Common myeloid progenitor, CD34-positive (primary cell): ENCODE data around the gene STK32C.

ENCODE experiments used
- CTCF ChIA-PET: fragments of 350-600 bp; sonication (Branson Sonifier 250); formaldehyde crosslinking; loops from one replicate; lab custom pipeline; 2021; ENCODE audit warnings: antibody characterized with exemption; lab: Charles Lee
- POLR2A ChIA-PET: fragments of 350-600 bp; sonication (Branson Sonifier 250); formaldehyde crosslinking; loops from one replicate; lab custom pipeline; 2021; ENCODE audit warnings: antibody characterized with exemption; lab: Charles Lee
- DNase-seq, 3 donors: peaks; one replicate each; pipeline versions ENCODE4 v3.0.0 to v3.0.0-alpha.2; 2013
- H3K27ac ChIP-seq, 2 experiments: 1 replicate in 1 of 2; 2 replicates in 1 of 2; pipeline ENCODE4 v1.7.0; 2013; ENCODE audit warnings: inconsistent platforms in 2 of 2, low read length in 2 of 2, mild to moderate bottlenecking in 2 of 2, low read depth in 1 of 2, moderate library complexity in 1 of 2; ENCODE audit not compliant: severe bottlenecking in 2 of 2, insufficient read depth in 1 of 2, poor library complexity in 1 of 2
- H3K27me3 ChIP-seq, 5 experiments: replicated peaks in 2 of 5; 1 replicate in 3 of 5; 2 replicates in 2 of 5; pipeline versions ENCODE4 v1.6.1 to v1.7.0; 2013; ENCODE audit warnings: low read length in 4 of 5, mild to moderate bottlenecking in 2 of 5, moderate library complexity in 2 of 5, inconsistent platforms in 1 of 5; ENCODE audit not compliant: insufficient read depth in 5 of 5, control insufficient read depth in 4 of 5
- H3K36me3 ChIP-seq, 4 experiments: 1 replicate in 2 of 4; 2 replicates in 2 of 4; pipeline versions ENCODE4 v1.6.1 to v1.7.0; 2013; ENCODE audit warnings: low read length in 3 of 4, control low read depth in 1 of 4, mild to moderate bottlenecking in 1 of 4; ENCODE audit not compliant: control insufficient read depth in 4 of 4, insufficient read depth in 4 of 4
- H3K4me1 ChIP-seq, 4 experiments: 1 replicate in 3 of 4; 2 replicates in 1 of 4; pipeline versions ENCODE4 v1.6.1 to v1.7.1; 2013; ENCODE audit warnings: low read length in 3 of 4, mild to moderate bottlenecking in 3 of 4, control low read depth in 1 of 4, inconsistent platforms in 1 of 4, moderate library complexity in 1 of 4; ENCODE audit not compliant: control insufficient read depth in 4 of 4, insufficient read depth in 4 of 4; ENCODE audit errors: control extremely low read depth in 1 of 4
- H3K4me3 ChIP-seq, 7 experiments: 1 replicate in 4 of 7; 2 replicates in 3 of 7; pipeline versions ENCODE4 v1.5.1 to v1.7.0; 2013; ENCODE audit warnings: mild to moderate bottlenecking in 7 of 7, low read length in 6 of 7, moderate library complexity in 6 of 7, inconsistent platforms in 2 of 7, low read depth in 2 of 7, control low read depth in 1 of 7; ENCODE audit not compliant: insufficient read depth in 4 of 7, control insufficient read depth in 1 of 7; ENCODE audit errors: extremely low read depth in 1 of 7
- H3K9me3 ChIP-seq, 5 experiments: 1 replicate in 4 of 5; 2 replicates in 1 of 5; pipeline versions ENCODE4 v1.6.1 to v1.7.1; 2013; ENCODE audit warnings: low read length in 4 of 5, mild to moderate bottlenecking in 2 of 5, inconsistent platforms in 1 of 5, low read depth in 1 of 5, moderate library complexity in 1 of 5; ENCODE audit not compliant: control insufficient read depth in 4 of 5, insufficient read depth in 2 of 5; ENCODE audit errors: control extremely low read depth in 1 of 5
- WGBS: methylation state at CpG from one replicate; pipeline ENCODE4 v1.1.5; 2013; ENCODE audit not compliant: insufficient coverage; 5-methylcytosine and 5-hydroxymethylcytosine counted together

STK32C gene

DNA sequence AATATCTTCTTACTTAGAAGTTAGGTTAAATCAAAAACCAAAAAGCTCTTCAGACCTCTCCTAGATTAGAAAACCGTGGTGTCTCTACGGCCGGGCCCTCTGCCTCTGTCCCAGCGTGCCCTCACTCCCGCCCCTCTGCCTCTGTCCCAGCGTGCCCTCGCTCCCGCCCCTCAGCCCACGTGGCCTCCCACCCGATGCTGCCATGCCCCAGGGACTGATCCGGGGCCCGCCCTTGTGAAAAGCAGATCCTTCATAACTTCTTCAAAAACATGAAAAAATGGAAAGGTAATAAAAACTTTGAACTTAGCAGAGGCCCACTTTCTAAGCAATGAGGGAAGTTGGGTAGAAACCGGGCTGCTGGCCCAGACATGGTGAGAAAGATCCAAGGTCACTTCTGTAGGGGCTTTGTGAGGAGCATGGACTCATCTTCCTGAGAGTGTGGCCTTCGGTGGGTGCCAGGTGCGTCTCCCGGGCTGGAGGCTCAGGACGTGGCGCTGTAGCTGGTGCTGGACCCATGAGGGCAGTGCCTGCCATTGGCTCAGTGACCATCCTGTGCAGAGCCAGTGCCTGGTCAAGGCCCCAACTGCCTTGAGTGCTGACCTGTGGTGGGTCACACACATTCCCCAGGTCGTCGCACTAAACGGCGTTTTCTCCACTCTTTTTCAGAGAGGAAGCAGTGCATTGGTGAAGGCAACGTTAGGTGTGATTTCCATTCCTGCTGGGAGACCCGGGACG is 125.9 kb downstream of the STK32C start:
- DNase-seq: no peak
- Histone ChIP-seq H3K27ac (no peak overlapping the region), H3K27me3 (peaks cover 4 to 81% (median 21%) of the 10 kb centered on the region in 5 experiments), H3K4me1 (peaks cover 0 to 12% (median 10%) of the 10 kb centered on the region in 4 experiments), H3K4me3 (no peak overlapping the region), H3K9me3 (no peaks in the 10 kb centered on the region), H3K36me3 (no peaks in the 10 kb centered on the region)
- 80% methylated on average over 19 of the region's 25 CpGs for WGBS
- ChIA-PET POLR2A (no interaction called here), CTCF (no interaction called here)

- WGBS: 96% methylated on average over 3 of the region's 14 CpGs
- H3K27me3 ChIP-seq: peaks cover 4 to 84% (median 28%) of the 10 kb centered on the region in 5 experiments
- ChIA-PET POLR2A (no interaction called here), CTCF (no interaction called here)
- no peak overlapping the region for H3K4me3 ChIP-seq
- H3K9me3 ChIP-seq: no peaks in the 10 kb centered on the region
- DNase-seq: no peak
- H3K36me3 ChIP-seq: no peaks in the 10 kb centered on the region
- H3K27ac ChIP-seq: no peak overlapping the region
- peaks cover 0 to 4% (median 2%) of the 10 kb centered on the region in 4 experiments for H3K4me1 ChIP-seq
These were observed 127.0 kb downstream of the STK32C start for GRCh38 chr10:132180736-132181135.

DNA sequence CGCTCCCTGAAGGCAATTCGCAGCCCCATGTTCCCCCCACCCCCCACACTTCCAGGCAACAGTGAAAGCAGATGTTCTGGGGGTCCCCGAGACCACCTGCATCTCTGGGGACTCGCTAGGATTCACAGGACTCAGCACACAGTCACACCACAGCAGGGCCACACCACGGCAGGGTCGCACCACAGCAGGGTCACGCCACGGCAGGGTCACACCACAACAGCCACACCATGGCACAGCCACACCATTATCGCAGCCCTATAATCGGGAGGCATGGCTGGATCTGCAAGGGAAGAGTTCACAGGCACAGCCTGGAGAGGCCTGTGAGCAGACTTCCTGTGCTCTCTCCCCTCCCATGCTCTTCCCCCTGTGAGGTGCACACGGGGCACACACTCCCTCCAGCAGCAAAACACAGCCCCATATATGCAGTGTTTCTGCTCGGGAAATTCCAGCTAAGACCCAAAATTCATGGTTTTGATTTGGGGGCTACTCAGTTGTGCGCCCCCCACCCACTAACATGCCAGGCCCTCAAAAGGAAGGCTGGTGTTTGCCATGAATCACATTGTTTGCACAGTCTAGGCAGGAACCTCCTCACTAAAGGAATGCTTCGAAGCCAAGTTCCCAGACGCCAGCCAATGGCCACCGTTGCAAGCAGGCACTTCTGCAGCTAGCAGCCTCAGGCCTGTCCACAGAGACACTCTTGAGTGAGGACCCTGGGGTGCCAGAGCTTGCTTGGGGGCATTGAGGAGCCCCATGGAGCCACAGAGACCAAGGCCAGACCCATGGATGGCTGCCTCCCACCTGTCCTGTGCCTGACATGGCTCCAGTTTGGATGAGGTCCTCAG is 128.0 kb downstream of the STK32C start:
- Histone ChIP-seq H3K27ac (no peak overlapping the region), H3K9me3 (no peaks in the 10 kb centered on the region), H3K4me3 (no peak overlapping the region), H3K4me1 (no peaks in the 10 kb centered on the region), H3K27me3 (peaks cover 4 to 84% (median 28%) of the 10 kb centered on the region in 5 experiments), H3K36me3 (no peaks in the 10 kb centered on the region)
- DNase-seq: no peak
- ChIA-PET CTCF (interaction anchor here (0.9 kb wide), 1 partner anchor 17 kb away, joined by 3 read pairs; no protein-coding TSS in a partner anchor), POLR2A (no interaction called here)
- 91% methylated on average over 12 of the region's 16 CpGs for WGBS

- DNase-seq: no peak
- 83% methylated on average over 17 of the region's 23 CpGs for WGBS
- CTCF ChIA-PET: interaction anchor here (0.9 kb wide), 1 partner anchor 16 kb away, joined by 3 read pairs; no protein-coding TSS in a partner anchor
These were observed 128.8 kb downstream of the STK32C start for GRCh38 chr10:132178672-132179545.

GRCh38 chr10:132178046-132178445 is 129.7 kb downstream of the STK32C start:
- ChIA-PET POLR2A (no interaction called here), CTCF (no interaction called here)
- H3K27ac ChIP-seq: no peak overlapping the region
- no peak for DNase-seq
- no peaks in the 10 kb centered on the region for H3K36me3 ChIP-seq
- H3K9me3 ChIP-seq: no peaks in the 10 kb centered on the region
- H3K4me3 ChIP-seq: no peak overlapping the region
- 86% methylated on average over 6 of the region's 6 CpGs for WGBS
- H3K27me3 ChIP-seq: peaks cover 2 to 74% (median 20%) of the 10 kb centered on the region in 5 experiments
- H3K4me1 ChIP-seq: no peaks in the 10 kb centered on the region

More at GRCh38 chr10:132178672-132179545, 128.8 kb downstream of the STK32C start:
- H3K4me1 ChIP-seq: no peaks in the 10 kb centered on the region
- H3K27me3 ChIP-seq: peaks cover 2 to 82% (median 24%) of the 10 kb centered on the region in 5 experiments
- H3K36me3 ChIP-seq: no peaks in the 10 kb centered on the region
- H3K4me3 ChIP-seq: no peak overlapping the region
- H3K9me3 ChIP-seq: no peaks in the 10 kb centered on the region
- POLR2A ChIA-PET: no interaction called here
- no peak overlapping the region for H3K27ac ChIP-seq

GRCh38 chr10:132176623-132177500 is 130.9 kb downstream of the STK32C start:
- no peak for DNase-seq
- no peaks in the 10 kb centered on the region for H3K9me3 ChIP-seq
- ChIA-PET CTCF (no interaction called here), POLR2A (no interaction called here)
- H3K4me3 ChIP-seq: no peak overlapping the region
- H3K4me1 ChIP-seq: no peaks in the 10 kb centered on the region
- no peaks in the 10 kb centered on the region for H3K36me3 ChIP-seq
- H3K27ac ChIP-seq: no peak overlapping the region
- peaks cover 2 to 69% (median 15%) of the 10 kb centered on the region in 5 experiments for H3K27me3 ChIP-seq
- 68% methylated on average over 13 of the region's 19 CpGs for WGBS
